GM19025 (cell line): ENCODE results near the gene RAD51AP2.
"Not testable (repeated sequence)": the region's sequence is repeated elsewhere in the genome, so short reads cannot be mapped to it uniquely, and the experiment has no call there.

ENCODE experiments used
- ATAC-seq: cut with Tn5 transposase; IDR thresholded peaks from one replicate; pipeline ENCODE4 v1.9.1; 2021; ENCODE audit warnings: mild to moderate bottlenecking, low read depth, moderate library complexity; ENCODE audit not compliant: unreplicated experiment

The RAD51AP2 gene

GRCh38 chr2:17538022-17538843 lies 20.0 kb upstream of the RAD51AP2 start:
- peak; percentile 34 for ATAC-seq

- no peak for ATAC-seq
These were observed 18.2 kb upstream of the RAD51AP2 start for GRCh38 chr2:17536416-17536815.

- ATAC-seq, result no peak
These were observed 15.3 kb upstream of the RAD51AP2 start for GRCh38 chr2:17533546-17533945.

GRCh38 chr2:17529771-17530170 lies 11.5 kb upstream of the RAD51AP2 start:
- no peak for ATAC-seq

- no peak for ATAC-seq
These were observed 4.1 kb upstream of the RAD51AP2 start for GRCh38 chr2:17522303-17522702.

- no peak for ATAC-seq
These were observed 3.4 kb upstream of the RAD51AP2 start for GRCh38 chr2:17521621-17522020.

GRCh38 chr2:17520761-17521160 lies 2.5 kb upstream of the RAD51AP2 start:
- peak; percentile 31 for ATAC-seq

GRCh38 chr2:17519486-17519885 lies 1.2 kb upstream of the RAD51AP2 start:
- ATAC-seq, result no peak

- ATAC-seq, result peak; percentile 14
These were observed 594 bp downstream of the RAD51AP2 start for GRCh38 chr2:17517481-17518211.

GRCh38 chr2:17515652-17516051 lies 2.6 kb downstream of the RAD51AP2 start:
- ATAC-seq, result no peak

- ATAC-seq, result no peak
These were observed 11.3 kb downstream of the RAD51AP2 start for GRCh38 chr2:17506736-17507616.

- no peak for ATAC-seq
These were observed 20.5 kb downstream of the RAD51AP2 start for GRCh38 chr2:17497718-17498117.

GRCh38 chr2:17495590-17495989 lies 22.6 kb downstream of the RAD51AP2 start:
- ATAC-seq, result no peak

GRCh38 chr2:17490165-17490564 lies 28.1 kb downstream of the RAD51AP2 start:
- ATAC-seq, result not testable (repeated sequence)

GRCh38 chr2:17488610-17489009 lies 29.6 kb downstream of the RAD51AP2 start:
- not testable (repeated sequence) for ATAC-seq

- ATAC-seq, result no peak
These were observed 34.7 kb downstream of the RAD51AP2 start for GRCh38 chr2:17483496-17483895.

GRCh38 chr2:17482651-17483050 lies 35.6 kb downstream of the RAD51AP2 start:
- ATAC-seq, result no peak

- no peak for ATAC-seq
These were observed 38.4 kb downstream of the RAD51AP2 start for GRCh38 chr2:17479875-17480274.

- ATAC-seq, result no peak
These were observed 41.4 kb downstream of the RAD51AP2 start for GRCh38 chr2:17476830-17477229.

- no peak for ATAC-seq
These were observed 42.2 kb downstream of the RAD51AP2 start for GRCh38 chr2:17476064-17476463.

GRCh38 chr2:17475286-17475685 lies 43.0 kb downstream of the RAD51AP2 start:
- no peak for ATAC-seq
